ENCODE measurements around the gene RBPJ.

- TF ChIP-seq, protein P1, sequence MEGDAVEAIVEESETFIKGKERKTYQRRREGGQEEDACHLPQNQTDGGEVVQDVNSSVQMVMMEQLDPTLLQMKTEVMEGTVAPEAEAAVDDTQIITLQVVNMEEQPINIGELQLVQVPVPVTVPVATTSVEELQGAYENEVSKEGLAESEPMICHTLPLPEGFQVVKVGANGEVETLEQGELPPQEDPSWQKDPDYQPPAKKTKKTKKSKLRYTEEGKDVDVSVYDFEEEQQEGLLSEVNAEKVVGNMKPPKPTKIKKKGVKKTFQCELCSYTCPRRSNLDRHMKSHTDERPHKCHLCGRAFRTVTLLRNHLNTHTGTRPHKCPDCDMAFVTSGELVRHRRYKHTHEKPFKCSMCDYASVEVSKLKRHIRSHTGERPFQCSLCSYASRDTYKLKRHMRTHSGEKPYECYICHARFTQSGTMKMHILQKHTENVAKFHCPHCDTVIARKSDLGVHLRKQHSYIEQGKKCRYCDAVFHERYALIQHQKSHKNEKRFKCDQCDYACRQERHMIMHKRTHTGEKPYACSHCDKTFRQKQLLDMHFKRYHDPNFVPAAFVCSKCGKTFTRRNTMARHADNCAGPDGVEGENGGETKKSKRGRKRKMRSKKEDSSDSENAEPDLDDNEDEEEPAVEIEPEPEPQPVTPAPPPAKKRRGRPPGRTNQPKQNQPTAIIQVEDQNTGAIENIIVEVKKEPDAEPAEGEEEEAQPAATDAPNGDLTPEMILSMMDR (IDR thresholded peaks at IDR 0.05) = no peak
- no peak for TF ChIP-seq POLR2A (IDR thresholded peaks at IDR 0.05)
These were observed 47.9 kb downstream of the RBPJ start for GRCh38 chr4:26368685-26369084.

Measured in esophagus squamous epithelium (tissue), 4 donors.